Small intestine (tissue), 7 donors: Measurements from ENCODE around the gene RASGRP2. TPM values are rescaled to one million over a fixed set of nuclear protein-coding genes. Genes with fewer than 3 reads are reported as not detected.

Experiments
- DNase-seq, 2 donors: peaks; one replicate each; pipeline versions ENCODE4 v3.0.0 to v3.0.0-alpha.2; 2013
- FAIRE-seq: peaks from 2 replicates; lab custom pipeline; 2012; peaks lifted over from hg19 to GRCh38; lab: Jason Lieb, UNC
- H3K27ac ChIP-seq, 3 donors: one replicate each; pipeline ENCODE4 v1.5.1; 2013; ENCODE audit warnings: low read length in 2 of 3, mild to moderate bottlenecking in 2 of 3, control low read depth in 1 of 3, inconsistent platforms in 1 of 3, low read depth in 1 of 3, moderate library complexity in 1 of 3
- H3K27me3 ChIP-seq, 3 donors: one replicate each; pipeline ENCODE4 v1.6.1; 2013; ENCODE audit warnings: low read length in 3 of 3, inconsistent platforms in 1 of 3; ENCODE audit not compliant: control insufficient read depth in 3 of 3, insufficient read depth in 3 of 3
- H3K36me3 ChIP-seq, 3 donors: one replicate each; pipeline ENCODE4 v1.6.1; 2013; ENCODE audit warnings: low read length in 3 of 3, inconsistent platforms in 1 of 3, low read depth in 1 of 3, mild to moderate bottlenecking in 1 of 3, moderate library complexity in 1 of 3; ENCODE audit not compliant: control insufficient read depth in 3 of 3, insufficient read depth in 2 of 3
- H3K4me1 ChIP-seq, 3 donors: one replicate each; pipeline ENCODE4 v1.6.1; 2013; ENCODE audit warnings: low read length in 2 of 3, inconsistent platforms in 1 of 3, low read depth in 1 of 3, mild to moderate bottlenecking in 1 of 3, moderate library complexity in 1 of 3; ENCODE audit not compliant: control insufficient read depth in 3 of 3, insufficient read depth in 2 of 3
- H3K4me3 ChIP-seq, 3 donors: one replicate each; pipeline ENCODE4 v1.5.1; 2013; ENCODE audit warnings: low read length in 3 of 3, control low read depth in 1 of 3, inconsistent platforms in 1 of 3, low read depth in 1 of 3, mild to moderate bottlenecking in 1 of 3, moderate library complexity in 1 of 3
- H3K9me3 ChIP-seq, 2 donors: one replicate each; pipeline ENCODE4 v1.6.1; 2013; ENCODE audit warnings: low read depth in 1 of 2, low read length in 1 of 2; ENCODE audit not compliant: control insufficient read depth in 2 of 2, insufficient read depth in 1 of 2
- WGBS, 3 donors: extraction: QIAGEN DNeasy Blood & Tissue Kit; methylation state at CpG; one replicate each; pipeline ENCODE4 v1.1.7; 2013; 5-methylcytosine and 5-hydroxymethylcytosine counted together
- polyA plus RNA-seq, 4 donors: library from polyadenylated mRNA; stranded (reverse) in 3 of 4; unstranded in 1 of 4; fragments of 200-250 nt in 3 of 4; fragments of 120-200 nt in 1 of 4; gene quantifications; one replicate each; pipeline versions ENCODE4 v1.2.1 to v1.2.3, GENCODE V29; 2013
- donor health status: healthy with polysubstance abuse.
- donor health status: control.
- donor health status: control.
- donor health status: Bipolar disorder and iron deficiency.
- donor health status: healthy.

The RASGRP2 gene
- polyA plus RNA-seq, 4 donors: 2.9 to 14.6 (median 4.1) TPM

- Histone ChIP-seq H3K4me1 (peaks cover 0 to 2% (median 0%) of the 10 kb centered on the region in 3 donors), H3K36me3 (peaks cover 44 to 87% (median 47%) of the 10 kb centered on the region in 3 donors), H3K27me3 (no peaks in the 10 kb centered on the region), H3K27ac (no peak overlapping the region), H3K4me3 (no peak overlapping the region), H3K9me3 (no peaks in the 10 kb centered on the region)
- FAIRE-seq: no peak
- DNase-seq: no peak
- 94 to 99% (median 98%) methylated on average over 7 to 11 of the region's 11 CpGs for WGBS, 3 donors
Measured at GRCh38 chr11:64766881-64767280, 22.9 kb upstream of the RASGRP2 start.

- Histone ChIP-seq H3K27ac (no peak overlapping the region), H3K36me3 (peaks cover 42 to 89% (median 43%) of the 10 kb centered on the region in 3 donors), H3K9me3 (no peaks in the 10 kb centered on the region), H3K4me3 (no peak overlapping the region), H3K27me3 (no peaks in the 10 kb centered on the region), H3K4me1 (peaks cover 0 to 2% (median 0%) of the 10 kb centered on the region in 3 donors)
- 91 to 93% (median 92%) methylated on average over 25 to 42 of the region's 42 CpGs for WGBS, 3 donors
- no peak for DNase-seq
- no peak for FAIRE-seq
Measured at GRCh38 chr11:64765851-64766665, 22.1 kb upstream of the RASGRP2 start.

- Histone ChIP-seq H3K4me3 (no peak overlapping the region), H3K27me3 (no peaks in the 10 kb centered on the region), H3K27ac (no peak overlapping the region), H3K36me3 (peaks cover 38 to 88% (median 40%) of the 10 kb centered on the region in 3 donors), H3K4me1 (peaks cover 0 to 2% (median 0%) of the 10 kb centered on the region in 3 donors), H3K9me3 (no peaks in the 10 kb centered on the region)
- WGBS, 3 donors: 89 to 94% (median 90%) methylated on average over 25 to 30 of the region's 30 CpGs
- DNase-seq (no peak), FAIRE-seq (no peak)
Measured at GRCh38 chr11:64765291-64765850, 21.4 kb upstream of the RASGRP2 start.

GRCh38 chr11:64764753-64765152, 20.8 kb upstream of the RASGRP2 start:
- Histone ChIP-seq H3K4me3 (no peak overlapping the region), H3K4me1 (peaks cover 0 to 3% (median 2%) of the 10 kb centered on the region in 3 donors)
- no peak for FAIRE-seq

GRCh38 chr11:64764040-64764611, 20.2 kb upstream of the RASGRP2 start:
- Histone ChIP-seq H3K36me3 (peaks cover 26 to 76% (median 36%) of the 10 kb centered on the region in 3 donors), H3K27me3 (no peaks in the 10 kb centered on the region), H3K9me3 (no peaks in the 10 kb centered on the region), H3K27ac (peak overlapping the region in 1 of 3 donors; percentile 45), H3K4me3 (no peak overlapping the region), H3K4me1 (peaks cover 0 to 4% (median 2%) of the 10 kb centered on the region in 3 donors)
- DNase-seq: peak in 1 of 2 donors; percentile 39
- no peak for FAIRE-seq
- WGBS, 3 donors: 59 to 73% (median 66%) methylated on average over 11 of the region's 11 CpGs

More at GRCh38 chr11:64764753-64765152, 20.8 kb upstream of the RASGRP2 start:
- no peak for DNase-seq
- WGBS, 3 donors: 83 to 87% (median 83%) methylated on average over 8 of the region's 8 CpGs
- peak overlapping the region in 1 of 3 donors; percentile 39 for H3K27ac ChIP-seq
- no peaks in the 10 kb centered on the region for H3K9me3 ChIP-seq
- H3K27me3 ChIP-seq: no peaks in the 10 kb centered on the region
- peaks cover 33 to 82% (median 38%) of the 10 kb centered on the region in 3 donors for H3K36me3 ChIP-seq

- FAIRE-seq (no peak), DNase-seq (no peak)
- Histone ChIP-seq H3K36me3 (peaks cover 25 to 71% (median 30%) of the 10 kb centered on the region in 3 donors), H3K4me3 (no peak overlapping the region), H3K27me3 (no peaks in the 10 kb centered on the region), H3K4me1 (peaks cover 0 to 4% (median 2%) of the 10 kb centered on the region in 3 donors), H3K9me3 (no peaks in the 10 kb centered on the region), H3K27ac (peak overlapping the region in 1 of 3 donors; percentile 45)
- WGBS, 3 donors: 65 to 78% (median 69%) methylated on average over 6 of the region's 6 CpGs
Measured at GRCh38 chr11:64763526-64764039, 19.6 kb upstream of the RASGRP2 start.

- FAIRE-seq (no peak), DNase-seq (no peak)
- peaks cover 21 to 65% (median 26%) of the 10 kb centered on the region in 3 donors for H3K36me3 ChIP-seq
- H3K4me1 ChIP-seq: peaks cover 0 to 4% (median 2%) of the 10 kb centered on the region in 3 donors
- no peak overlapping the region for H3K4me3 ChIP-seq
- 49 to 57% (median 52%) methylated on average over 13 of the region's 13 CpGs for WGBS, 3 donors
- peak overlapping the region in 1 of 3 donors; percentile 17 for H3K27ac ChIP-seq
- no peaks in the 10 kb centered on the region for H3K27me3 ChIP-seq
- H3K9me3 ChIP-seq: no peaks in the 10 kb centered on the region
Measured at GRCh38 chr11:64762674-64763525, 19.0 kb upstream of the RASGRP2 start.
